GM12878 (cell line): ENCODE data around the gene ACSS1.

Source experiments
- JUND ChIP-seq: IDR thresholded peaks from 2 replicates; pipeline ENCODE4 v1.6.1; 2012; ENCODE audit warnings: low read depth, mild to moderate bottlenecking, low read length, improper control_type of control experiment, moderate library complexity
- USF2 ChIP-seq: IDR thresholded peaks from 2 replicates; pipeline ENCODE4 v1.6.1; 2011; ENCODE audit warnings: low read depth, low read length, improper control_type of control experiment, borderline replicate concordance

- TF ChIP-seq USF2: no peak
- no peak for TF ChIP-seq JUND
These were observed 32.8 kb upstream of the ACSS1 start for GRCh38 chr20:25090492-25091429.
